Activated naive CD8-positive, alpha-beta T cell treated with anti-CD3 and anti-CD28 coated beads, Interleukin-2, amount 10 ng/mL, durations not matched to agents 7 days and 5 days (primary cell): ENCODE measurements around the gene ARIH2. TPM values are rescaled to one million over a fixed set of nuclear protein-coding genes. Genes with fewer than 3 reads are reported as not detected.

ENCODE experiments used
- ATAC-seq: fragments of 150-1000 bp; cut with Tn5 transposase; one replicate; pipeline ENCODE4 v1.10.0; 2021; ENCODE audit warnings: low read depth, moderate library complexity
- POLR2A ChIA-PET: fragments of 350-600 bp; sonication (Branson Sonifier 250); formaldehyde crosslinking; loops from one replicate; lab custom pipeline; 2021; ENCODE audit warnings: antibody characterized with exemption; lab: Charles Lee
- DNase-seq: peaks from one replicate; pipeline ENCODE4 v3.0.0; 2021
- H3K27ac Mint-ChIP-seq: one replicate; pipeline ENCODE4 v1.8.0; 2022; ENCODE audit warnings: mild to moderate bottlenecking, mixed read lengths
- H3K27me3 Mint-ChIP-seq: one replicate; pipeline ENCODE4 v1.8.0; 2022; ENCODE audit warnings: mild to moderate bottlenecking, moderate library complexity, mixed read lengths
- H3K36me3 Mint-ChIP-seq: one replicate; pipeline ENCODE4 v1.8.0; 2021; ENCODE audit warnings: mild to moderate bottlenecking, mixed read lengths
- H3K4me1 Mint-ChIP-seq: one replicate; pipeline ENCODE4 v1.8.0; 2021; ENCODE audit warnings: mixed read lengths
- H3K4me3 Mint-ChIP-seq: one replicate; pipeline ENCODE4 v1.8.0; 2022; ENCODE audit warnings: mild to moderate bottlenecking, moderate library complexity, mixed read lengths
- H3K9me3 Mint-ChIP-seq: one replicate; pipeline ENCODE4 v1.8.0; 2021; ENCODE audit warnings: mixed read lengths
- total RNA-seq, 2 experiments: library from RNA; stranded (reverse); gene quantifications; one replicate each; pipeline ENCODE4 v1.2.3, GENCODE V29; 2021

Gene ARIH2
- total RNA-seq, 2 experiments from 2014 or later: 108 to 118 TPM

GRCh38 chr3:48935530-48935929 is 16.9 kb downstream of the ARIH2 start:
- Mint-ChIP-seq H3K4me3 (no peak overlapping the region), H3K36me3 (peaks cover 39% of the 10 kb centered on the region), H3K27me3 (no peaks in the 10 kb centered on the region), H3K27ac (no peak overlapping the region), H3K4me1 (peaks cover 21% of the 10 kb centered on the region), H3K9me3 (no peaks in the 10 kb centered on the region)
- POLR2A ChIA-PET: interaction anchor here (1.0 kb wide), 1 partner anchor 115 kb away, joined by 3 read pairs; no protein-coding TSS in a partner anchor
- no peak for ATAC-seq
- no peak for DNase-seq

GRCh38 chr3:48938156-48938555 is 19.5 kb downstream of the ARIH2 start:
- no peak overlapping the region for H3K27ac Mint-ChIP-seq
- no peak for DNase-seq
- H3K27me3 Mint-ChIP-seq: no peaks in the 10 kb centered on the region
- ATAC-seq: no peak
- H3K9me3 Mint-ChIP-seq: no peaks in the 10 kb centered on the region
- H3K36me3 Mint-ChIP-seq: peaks cover 34% of the 10 kb centered on the region
- POLR2A ChIA-PET: interaction anchor here (0.5 to 0.7 kb wide), 2 partner anchors 110 to 190 kb away, joined by 3 to 5 read pairs; no protein-coding TSS in a partner anchor
- no peak overlapping the region for H3K4me3 Mint-ChIP-seq
- H3K4me1 Mint-ChIP-seq: peaks cover 13% of the 10 kb centered on the region

- POLR2A ChIA-PET: interaction anchor here (1.2 kb wide), 1 partner anchor 9 kb away, joined by 3 read pairs; no protein-coding TSS in a partner anchor
- Mint-ChIP-seq H3K4me1 (peaks cover 13% of the 10 kb centered on the region), H3K36me3 (peaks cover 34% of the 10 kb centered on the region), H3K27me3 (no peaks in the 10 kb centered on the region), H3K27ac (peak overlapping the region; percentile 62), H3K4me3 (no peak overlapping the region), H3K9me3 (no peaks in the 10 kb centered on the region)
- ATAC-seq: no peak
- DNase-seq: no peak
These were observed 20.0 kb downstream of the ARIH2 start for GRCh38 chr3:48938689-48939088.

GRCh38 chr3:48945432-48945831 is 26.8 kb downstream of the ARIH2 start:
- no peak for ATAC-seq
- Mint-ChIP-seq H3K36me3 (peaks cover 14% of the 10 kb centered on the region), H3K9me3 (no peaks in the 10 kb centered on the region), H3K4me1 (peaks cover 20% of the 10 kb centered on the region), H3K4me3 (peak overlapping the region; percentile 33), H3K27ac (peak overlapping the region; percentile 58), H3K27me3 (no peaks in the 10 kb centered on the region)
- POLR2A ChIA-PET: no interaction called here
- DNase-seq: no peak

- Mint-ChIP-seq H3K27me3 (no peaks in the 10 kb centered on the region), H3K27ac (no peak overlapping the region), H3K4me3 (no peak overlapping the region), H3K36me3 (peaks cover 14% of the 10 kb centered on the region), H3K9me3 (no peaks in the 10 kb centered on the region), H3K4me1 (peaks cover 20% of the 10 kb centered on the region)
- DNase-seq: no peak
- no peak for ATAC-seq
- POLR2A ChIA-PET: no interaction called here
These were observed 27.4 kb downstream of the ARIH2 start for GRCh38 chr3:48945891-48946549.

GRCh38 chr3:48949376-48949717 is 30.7 kb downstream of the ARIH2 start:
- Mint-ChIP-seq H3K27me3 (no peaks in the 10 kb centered on the region), H3K4me1 (peaks cover 23% of the 10 kb centered on the region), H3K9me3 (no peaks in the 10 kb centered on the region), H3K36me3 (peaks cover 11% of the 10 kb centered on the region), H3K4me3 (no peak overlapping the region), H3K27ac (no peak overlapping the region)
- POLR2A ChIA-PET: no interaction called here
- ATAC-seq (no peak), DNase-seq (no peak)

- Mint-ChIP-seq H3K4me1 (peaks cover 16% of the 10 kb centered on the region), H3K4me3 (no peak overlapping the region), H3K27me3 (no peaks in the 10 kb centered on the region), H3K27ac (no peak overlapping the region), H3K36me3 (peaks cover 9% of the 10 kb centered on the region), H3K9me3 (no peaks in the 10 kb centered on the region)
- ATAC-seq: no peak
- POLR2A ChIA-PET: no interaction called here
- DNase-seq: no peak
These were observed 31.4 kb downstream of the ARIH2 start for GRCh38 chr3:48950051-48950450.

- Mint-ChIP-seq H3K27ac (no peak overlapping the region), H3K4me1 (peaks cover 9% of the 10 kb centered on the region), H3K4me3 (no peak overlapping the region), H3K27me3 (no peaks in the 10 kb centered on the region), H3K36me3 (peaks cover 10% of the 10 kb centered on the region), H3K9me3 (no peaks in the 10 kb centered on the region)
- ATAC-seq (no peak), DNase-seq (no peak)
- POLR2A ChIA-PET: no interaction called here
These were observed 33.1 kb downstream of the ARIH2 start for GRCh38 chr3:48951764-48952163.

- peak overlapping the region; percentile 34 for H3K27ac Mint-ChIP-seq
- no peak overlapping the region for H3K4me3 Mint-ChIP-seq
These were observed 34.0 kb downstream of the ARIH2 start for GRCh38 chr3:48952510-48953118.

GRCh38 chr3:48957006-48957705 is 38.5 kb downstream of the ARIH2 start:
- H3K27ac Mint-ChIP-seq: no peak overlapping the region
- no peaks in the 10 kb centered on the region for H3K9me3 Mint-ChIP-seq
- H3K4me1 Mint-ChIP-seq: peaks cover 7% of the 10 kb centered on the region
- POLR2A ChIA-PET: no interaction called here
- no peak overlapping the region for H3K4me3 Mint-ChIP-seq
- H3K27me3 Mint-ChIP-seq: no peaks in the 10 kb centered on the region
- peaks cover 10% of the 10 kb centered on the region for H3K36me3 Mint-ChIP-seq
- no peak for DNase-seq
- ATAC-seq: no peak

More at GRCh38 chr3:48952510-48953118, 34.0 kb downstream of the ARIH2 start:
- ATAC-seq: peak; percentile 45
- no peaks in the 10 kb centered on the region for H3K27me3 Mint-ChIP-seq
- peaks cover 11% of the 10 kb centered on the region for H3K36me3 Mint-ChIP-seq
- H3K4me1 Mint-ChIP-seq: peaks cover 9% of the 10 kb centered on the region
- H3K9me3 Mint-ChIP-seq: no peaks in the 10 kb centered on the region
- peak; percentile 43 for DNase-seq
- POLR2A ChIA-PET: no interaction called here

GRCh38 chr3:48960841-48961413 is 42.3 kb downstream of the ARIH2 start:
- DNase-seq (no peak), ATAC-seq (no peak)
- no peaks in the 10 kb centered on the region for H3K9me3 Mint-ChIP-seq
- peaks cover 14% of the 10 kb centered on the region for H3K36me3 Mint-ChIP-seq
- POLR2A ChIA-PET: no interaction called here
- peaks cover 3% of the 10 kb centered on the region for H3K4me1 Mint-ChIP-seq
- no peak overlapping the region for H3K27ac Mint-ChIP-seq
- H3K27me3 Mint-ChIP-seq: no peaks in the 10 kb centered on the region
- H3K4me3 Mint-ChIP-seq: no peak overlapping the region

- Mint-ChIP-seq H3K36me3 (peaks cover 12% of the 10 kb centered on the region), H3K27me3 (no peaks in the 10 kb centered on the region), H3K4me1 (peaks cover 8% of the 10 kb centered on the region), H3K27ac (no peak overlapping the region), H3K9me3 (no peaks in the 10 kb centered on the region), H3K4me3 (no peak overlapping the region)
- ATAC-seq: no peak
- no peak for DNase-seq
- POLR2A ChIA-PET: no interaction called here
These were observed 43.7 kb downstream of the ARIH2 start for GRCh38 chr3:48962340-48962739.

- POLR2A ChIA-PET: no interaction called here
- ATAC-seq: no peak
- Mint-ChIP-seq H3K27me3 (no peaks in the 10 kb centered on the region), H3K36me3 (peaks cover 9% of the 10 kb centered on the region), H3K9me3 (no peaks in the 10 kb centered on the region), H3K4me1 (peaks cover 10% of the 10 kb centered on the region), H3K27ac (no peak overlapping the region), H3K4me3 (no peak overlapping the region)
- no peak for DNase-seq
These were observed 44.3 kb downstream of the ARIH2 start for GRCh38 chr3:48962939-48963338.
